ENCODE results near the gene PRR29.

DNA sequence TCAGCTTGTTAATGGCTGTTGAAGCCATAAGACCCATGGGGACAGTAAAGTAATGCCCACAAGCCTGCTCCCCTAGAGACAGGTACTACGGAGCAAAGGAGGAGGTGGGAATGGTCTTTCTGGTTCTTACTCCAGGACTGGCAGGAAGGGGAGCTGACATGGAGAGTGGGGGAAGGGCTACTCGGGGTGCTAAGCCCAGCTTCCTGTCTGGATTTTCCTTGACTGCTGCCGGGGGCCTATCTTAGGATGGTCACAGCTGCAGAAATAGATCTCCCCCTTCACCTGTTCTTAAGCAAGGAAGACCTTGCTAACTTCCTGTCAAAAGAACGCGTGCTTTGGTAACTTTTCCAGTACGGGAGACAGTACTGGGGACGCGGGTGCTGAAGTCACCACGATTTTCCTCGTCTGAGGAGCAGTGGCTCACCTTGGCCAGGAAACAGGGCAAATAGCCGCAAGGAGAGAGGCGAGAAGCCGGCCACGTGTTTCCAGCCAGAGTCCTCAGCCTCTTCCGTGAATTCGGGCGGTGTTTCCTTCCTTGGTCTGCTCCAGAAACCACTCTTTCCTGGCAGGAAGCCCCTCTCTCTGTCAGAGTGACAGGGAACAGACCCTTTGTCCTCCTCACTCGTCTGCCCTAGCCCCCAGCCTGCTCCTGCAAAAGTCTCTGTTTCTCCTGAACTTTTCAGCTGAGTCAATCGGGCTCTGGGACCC lies 656 bp upstream of the PRR29 start:
- no peak for TF ChIP-seq TAF1 (IDR thresholded peaks at IDR 0.05; ENCODE audit: low read depth)
- TF ChIP-seq, protein P1, sequence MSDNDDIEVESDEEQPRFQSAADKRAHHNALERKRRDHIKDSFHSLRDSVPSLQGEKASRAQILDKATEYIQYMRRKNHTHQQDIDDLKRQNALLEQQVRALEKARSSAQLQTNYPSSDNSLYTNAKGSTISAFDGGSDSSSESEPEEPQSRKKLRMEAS (IDR thresholded peaks at IDR 0.05) = no peak
